ENCODE data around the gene DCLK1.
A peak's percentile ranks its signal among the peaks of the same experiment; 100 is the strongest.
"Not testable (repeated sequence)": the region's sequence is repeated elsewhere in the genome, so short reads cannot be mapped to it uniquely, and the experiment has no call there.

Gene DCLK1

GRCh38 chr13:36130552-36131221 is 495 bp downstream of the DCLK1 start:
- DNase-seq: peak; percentile 83

GRCh38 chr13:36130193-36130551 is 1.0 kb downstream of the DCLK1 start:
- peak; percentile 83 for DNase-seq

GRCh38 chr13:36129539-36129938 is 1.6 kb downstream of the DCLK1 start:
- no peak for DNase-seq

GRCh38 chr13:36126491-36126890 is 4.7 kb downstream of the DCLK1 start:
- no peak for DNase-seq

GRCh38 chr13:36125841-36126240 is 5.3 kb downstream of the DCLK1 start:
- no peak for DNase-seq

- no peak for DNase-seq
Observed at GRCh38 chr13:36124236-36124822, 6.9 kb downstream of the DCLK1 start.

GRCh38 chr13:36115306-36115705 is 15.9 kb downstream of the DCLK1 start:
- DNase-seq: no peak

- DNase-seq: no peak
Observed at GRCh38 chr13:36114233-36114632, 16.9 kb downstream of the DCLK1 start.

- no peak for DNase-seq
Observed at GRCh38 chr13:36108954-36109353, 22.2 kb downstream of the DCLK1 start.

GRCh38 chr13:36108342-36108741 is 22.8 kb downstream of the DCLK1 start:
- no peak for DNase-seq

- DNase-seq: no peak
Observed at GRCh38 chr13:36107521-36107920, 23.7 kb downstream of the DCLK1 start.

GRCh38 chr13:36105726-36106125 is 25.5 kb downstream of the DCLK1 start:
- DNase-seq: no peak

GRCh38 chr13:36102721-36103120 is 28.5 kb downstream of the DCLK1 start:
- DNase-seq: no peak

GRCh38 chr13:36101907-36102306 is 29.3 kb downstream of the DCLK1 start:
- DNase-seq: not testable (repeated sequence)

- DNase-seq: no peak
Observed at GRCh38 chr13:36101157-36101556, 30.0 kb downstream of the DCLK1 start.

GRCh38 chr13:36098080-36098479 is 33.1 kb downstream of the DCLK1 start:
- no peak for DNase-seq

- DNase-seq: no peak
Observed at GRCh38 chr13:36096461-36097416, 34.4 kb downstream of the DCLK1 start.

GRCh38 chr13:36094478-36094877 is 36.7 kb downstream of the DCLK1 start:
- no peak for DNase-seq

- no peak for DNase-seq
Observed at GRCh38 chr13:36090592-36090991, 40.6 kb downstream of the DCLK1 start.

- DNase-seq: no peak
Observed at GRCh38 chr13:36089130-36089647, 42.0 kb downstream of the DCLK1 start.

GRCh38 chr13:36088463-36088862 is 42.7 kb downstream of the DCLK1 start:
- no peak for DNase-seq

GRCh38 chr13:36088001-36088400 is 43.2 kb downstream of the DCLK1 start:
- DNase-seq: no peak

GRCh38 chr13:36086117-36086516 is 45.1 kb downstream of the DCLK1 start:
- DNase-seq: no peak

GRCh38 chr13:36084131-36084530 is 47.1 kb downstream of the DCLK1 start:
- no peak for DNase-seq

Measured in NCI-H526 treated with DMSO at 0.1 percent for 48 hours (cell line).